Stimulated activated CD8-positive, alpha-beta memory T cell treated with anti-CD3 and anti-CD28 coated beads, Interleukin-4, amount 100 ng/mL, for 1 hour (primary cell): ENCODE measurements around the gene AVPR1A.

ENCODE experiments used
- DNase-seq, 2 donors: peaks; one replicate each; pipeline ENCODE4 v3.0.0-alpha.2; 2020; ENCODE audit warnings: low read depth in 2 of 2, low spot score in 1 of 2

Gene AVPR1A

DNA sequence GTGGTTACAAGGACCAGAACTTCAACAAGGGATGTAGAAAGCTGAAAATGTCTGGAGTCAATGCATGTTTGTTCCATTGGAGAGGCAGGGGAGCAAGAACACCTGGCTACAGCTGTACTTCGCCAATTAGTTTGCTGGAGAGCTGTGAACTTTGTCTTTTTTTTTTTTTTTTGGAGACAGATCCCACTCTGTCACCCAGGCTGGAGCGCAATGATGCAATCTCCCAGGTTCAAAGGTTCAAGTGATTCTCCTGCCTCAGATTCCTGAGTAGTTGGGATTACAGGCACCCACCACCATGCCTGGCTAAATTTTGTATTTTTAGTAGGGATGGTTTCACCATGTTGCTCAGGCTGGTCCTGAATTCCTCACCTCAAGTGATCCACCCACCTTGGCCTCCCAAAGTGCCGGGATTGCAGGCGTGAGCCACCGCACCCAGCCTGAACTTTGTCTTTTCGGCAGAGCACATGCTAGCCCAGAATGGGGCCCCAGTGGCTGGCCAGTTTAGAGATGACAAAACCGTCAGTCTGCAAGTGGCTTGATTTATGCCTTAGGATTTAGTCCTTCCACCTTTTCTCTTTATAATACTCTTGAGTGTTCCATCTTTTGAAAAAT, 55.5 kb downstream of the AVPR1A start:
- DNase-seq, result no peak

DNA sequence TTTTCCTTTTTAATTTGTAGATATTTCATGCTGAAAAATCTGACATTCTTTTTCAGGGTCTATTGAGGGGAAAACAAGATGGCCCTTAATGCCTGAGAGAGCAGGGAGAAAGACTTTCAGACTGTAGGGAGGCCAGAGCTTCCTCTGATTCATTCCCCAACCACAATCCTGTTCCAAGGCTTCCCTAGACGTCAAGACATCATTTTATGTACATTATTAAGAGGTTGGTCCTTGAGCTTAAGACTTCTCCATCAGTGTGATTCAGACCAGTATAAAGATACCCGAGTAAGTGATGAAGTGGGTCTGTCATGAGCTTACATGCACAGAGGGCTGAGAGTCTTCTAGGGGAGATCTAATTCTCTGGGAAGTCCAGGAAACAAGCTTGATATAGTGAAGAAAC, 57.3 kb downstream of the AVPR1A start:
- no peak for DNase-seq

DNA sequence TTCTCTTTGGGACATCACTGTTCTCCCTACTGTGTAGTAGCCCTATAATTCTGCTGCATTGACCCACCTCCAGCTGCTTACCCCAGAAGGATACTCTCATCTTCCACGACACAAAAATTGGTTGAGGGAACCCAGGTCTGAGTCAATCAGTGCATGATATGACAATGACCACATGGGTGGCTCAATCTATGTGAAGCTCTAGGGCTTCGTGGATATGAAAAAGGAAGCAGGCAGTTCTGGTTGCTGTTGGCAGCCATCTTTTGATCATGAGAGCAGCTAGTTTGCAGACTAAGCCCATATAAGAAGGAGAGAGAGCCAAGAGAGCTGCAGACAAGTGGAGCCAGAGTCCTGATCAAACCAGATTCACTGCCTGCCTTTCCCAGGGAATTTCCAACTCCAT, 57.9 kb downstream of the AVPR1A start:
- no peak for DNase-seq
